ENCODE measurements around the gene PDLIM4. TPM values are rescaled to one million over a fixed set of nuclear protein-coding genes. Genes with fewer than 3 reads are reported as not detected.

The PDLIM4 gene
- total and polyA plus RNA-seq, 8 donors, result 0.83 to 10.7 (median 2.7) TPM

DNA sequence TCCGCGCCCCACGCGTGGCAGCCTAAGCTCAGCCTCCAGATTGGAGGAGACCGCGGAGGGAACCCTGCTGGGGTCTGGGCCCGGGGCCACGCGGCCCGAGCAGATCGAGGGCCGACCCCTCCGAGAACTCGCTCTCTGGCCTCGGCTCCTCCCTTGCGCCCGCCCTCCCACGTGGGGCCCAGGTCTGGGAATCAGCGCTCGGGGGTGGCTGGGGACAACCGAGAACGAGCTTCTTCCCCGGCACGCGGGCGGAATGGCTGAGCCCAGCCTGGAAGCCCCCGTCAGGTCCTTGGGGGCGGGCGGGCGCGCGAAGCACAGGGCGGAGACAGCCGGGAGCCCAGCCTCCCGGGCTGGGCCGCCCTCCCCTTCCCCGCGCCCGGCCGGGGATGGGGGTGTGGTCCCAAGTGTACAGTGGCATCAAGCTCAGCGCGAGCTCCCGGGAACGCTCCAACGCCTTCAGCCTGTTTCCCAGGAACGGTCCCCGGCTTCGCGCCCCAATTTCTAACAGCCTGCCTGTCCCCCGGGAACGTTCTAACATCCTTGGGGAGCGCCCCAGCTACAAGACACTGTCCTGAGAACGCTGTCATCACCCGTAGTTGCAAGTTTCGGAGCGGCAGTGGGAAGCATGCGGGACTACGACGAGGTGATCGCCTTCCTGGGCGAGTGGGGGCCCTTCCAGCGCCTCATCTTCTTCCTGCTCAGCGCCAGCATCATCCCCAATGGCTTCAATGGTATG is 36.7 kb downstream of the PDLIM4 start, which contains the start of gene SLC22A4:
Gene SLC22A4, plus strand, starts transcription at position 403 of the 736 bp plus-strand sequence. Its CDS starts 223 bp downstream, at position 626.
- FAIRE-seq (no peak), DNase-seq (peak; percentile 77 to 91 (median 84)), ATAC-seq (peak; percentile 82 to 91 (median 86))
- Histone ChIP-seq H3K36me3 (no peaks in the 10 kb centered on the region), H3K9me3 (no peaks in the 10 kb centered on the region), H3K4me3 (peak within 1 kb of the TSS; percentile 50 to 67 (median 50)), H3K27ac (peak within 1 kb of the TSS; percentile 81 to 90 (median 84)), H3K4me1 (peaks cover 4 to 9% (median 6%) of the 10 kb centered on the region in 3 donors), H3K27me3 (no peaks in the 10 kb centered on the region)
- intact Hi-C loops (cut with DNase I), result no loop called here
- TF ChIP-seq CTCF (IDR thresholded peaks at IDR 0.05), result no peak
- 0% methylated on average over 40 to 63 of the region's 63 CpGs for WGBS, 2 donors

- intact Hi-C loops (cut with DNase I), result no loop called here
- no peaks in the 10 kb centered on the region for H3K27me3 ChIP-seq
- no peaks in the 10 kb centered on the region for H3K9me3 ChIP-seq
- DNase-seq (peak in 4 of 6 donors; percentile 33 to 74 (median 64)), ATAC-seq (peak; percentile 4 to 22 (median 14)), FAIRE-seq (no peak)
- no peaks in the 10 kb centered on the region for H3K36me3 ChIP-seq
- no peak for TF ChIP-seq CTCF (IDR thresholded peaks at IDR 0.05)
- H3K4me1 ChIP-seq, result peaks cover 4 to 9% (median 6%) of the 10 kb centered on the region in 3 donors
- H3K4me3 ChIP-seq, result peak overlapping the region; percentile 50 to 67 (median 50)
- 8 to 9% methylated on average over 46 to 50 of the region's 50 CpGs for WGBS, 2 donors
- H3K27ac ChIP-seq, result peak overlapping the region in 2 of 4 donors; percentile 86 to 90
Observed at GRCh38 chr5:132294728-132295504, 37.4 kb downstream of the PDLIM4 start.

GRCh38 chr5:132295505-132296411 is 38.3 kb downstream of the PDLIM4 start:
- FAIRE-seq (no peak), ATAC-seq (no peak), DNase-seq (no peak)
- no peaks in the 10 kb centered on the region for H3K27me3 ChIP-seq
- no peak overlapping the region for H3K27ac ChIP-seq
- H3K36me3 ChIP-seq, result no peaks in the 10 kb centered on the region
- intact Hi-C loops (cut with DNase I), result no loop called here
- WGBS, 2 donors, result 78 to 88% methylated on average over 8 of the region's 8 CpGs
- peaks cover 4 to 9% (median 6%) of the 10 kb centered on the region in 3 donors for H3K4me1 ChIP-seq
- H3K4me3 ChIP-seq, result peak overlapping the region in 1 of 4 donors; percentile 10
- H3K9me3 ChIP-seq, result no peaks in the 10 kb centered on the region
- TF ChIP-seq CTCF (IDR thresholded peaks at IDR 0.05), result no peak

DNA sequence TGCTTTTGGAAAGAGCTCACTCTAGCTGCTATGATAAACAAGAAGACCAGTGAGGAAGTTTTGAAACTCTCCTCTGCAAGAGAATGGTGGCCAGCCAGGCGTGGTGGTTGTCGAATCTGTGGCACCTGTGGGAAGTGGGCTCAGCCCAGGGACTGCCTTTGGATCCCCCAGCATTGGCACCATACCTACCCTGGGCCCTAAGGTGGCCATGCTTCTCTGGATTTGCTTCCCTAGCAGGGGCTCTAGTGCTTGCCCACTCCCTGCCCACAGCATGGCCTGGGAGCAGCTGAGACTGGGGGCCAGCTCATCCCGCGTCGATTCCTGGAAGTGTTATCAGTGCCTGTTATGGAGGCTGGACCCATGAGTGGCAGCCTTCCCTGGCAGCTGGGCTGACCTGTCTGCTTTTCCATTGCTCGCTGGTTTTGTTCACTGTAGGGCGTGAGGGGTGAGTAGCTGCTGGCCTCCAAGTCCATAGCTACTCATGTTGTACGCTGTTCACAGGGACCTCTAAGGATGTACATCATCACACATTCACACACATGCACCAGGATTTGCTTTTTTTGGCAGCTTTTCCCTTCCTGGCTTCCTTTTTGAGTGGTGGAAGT is 39.0 kb downstream of the PDLIM4 start:
- FAIRE-seq, result no peak
- Histone ChIP-seq H3K27me3 (no peaks in the 10 kb centered on the region), H3K9me3 (no peaks in the 10 kb centered on the region), H3K4me3 (no peak overlapping the region), H3K4me1 (peaks cover 4 to 9% (median 6%) of the 10 kb centered on the region in 3 donors), H3K27ac (no peak overlapping the region), H3K36me3 (no peaks in the 10 kb centered on the region)
- WGBS, 2 donors, result 78 to 87% methylated on average over 8 of the region's 8 CpGs
- no peak for TF ChIP-seq CTCF (IDR thresholded peaks at IDR 0.05)
- no peak for ATAC-seq
- DNase-seq, result no peak
- intact Hi-C loops (cut with DNase I), result no loop called here

Measured in pancreas (tissue), 10 donors.